WTC11 (cell line): ENCODE data around the gene CGNL1. TPM values are rescaled to one million over a fixed set of nuclear protein-coding genes. Genes with fewer than 3 reads are reported as not detected.

Experiments used
- ATAC-seq: fragments of 200-7000 bp; cut with Tn5 transposase; 2 replicates; pipeline ENCODE4 v1.10.0; 2021; ENCODE audit warnings: mild to moderate bottlenecking, moderate library complexity
- CTCF ChIA-PET: fragments of 300-600 bp; sonication (Branson Sonifier 250); formaldehyde crosslinking; loops from one replicate; lab custom pipeline; 2021; ENCODE audit warnings: antibody characterized with exemption; lab: Charles Lee
- POLR2A ChIA-PET: fragments of 350-600 bp; sonication (Branson Sonifier 250); formaldehyde crosslinking; loops from one replicate; lab custom pipeline; 2021; ENCODE audit warnings: antibody characterized with exemption; lab: Charles Lee
- DNase-seq: peaks from one replicate; pipeline ENCODE4 v3.0.0; 2021; ENCODE audit warnings: low spot score
- H3K27ac Mint-ChIP-seq: 2 replicates; pipeline ENCODE4 v1.8.0; 2021; ENCODE audit warnings: mixed read lengths
- H3K27me3 Mint-ChIP-seq: 2 replicates; pipeline ENCODE4 v1.8.0; 2021; ENCODE audit warnings: low read depth, mild to moderate bottlenecking, moderate library complexity, mixed read lengths
- H3K36me3 Mint-ChIP-seq: 2 replicates; pipeline ENCODE4 v1.8.0; 2021; ENCODE audit warnings: mixed read lengths
- H3K4me1 Mint-ChIP-seq: 2 replicates; pipeline ENCODE4 v1.8.0; 2022; ENCODE audit warnings: mixed read lengths
- H3K4me3 Mint-ChIP-seq: 2 replicates; pipeline ENCODE4 v1.8.0; 2021; ENCODE audit warnings: mild to moderate bottlenecking, moderate library complexity, mixed read lengths
- H3K9me3 Mint-ChIP-seq: 2 replicates; pipeline ENCODE4 v1.8.0; 2021; ENCODE audit warnings: mixed read lengths
- AR ChIP-seq: fragments of 250-450 bp; sonication (Bioruptor Pico); IDR thresholded peaks from 2 replicates; pipeline ENCODE4 v1.9.0; 2021; ENCODE audit warnings: mild to moderate bottlenecking
- ATF2 ChIP-seq: sonication (generic); formaldehyde crosslinking; IDR thresholded peaks from 2 replicates; pipeline ENCODE4 v1.8.1; 2022; ENCODE audit warnings: low read depth, missing genetic modification reagents, borderline replicate concordance
- CDX4 ChIP-seq: fragments of 250-450 bp; sonication (Bioruptor Pico); IDR thresholded peaks from 2 replicates; pipeline ENCODE4 v1.9.0; 2021; ENCODE audit warnings: moderate library complexity, mild to moderate bottlenecking, inconsistent platforms, borderline replicate concordance
- ERG ChIP-seq: fragments of 250-450 bp; sonication (Bioruptor Pico); IDR thresholded peaks from 2 replicates; pipeline ENCODE4 v1.8.0; 2021; ENCODE audit warnings: mild to moderate bottlenecking
- IRF2 ChIP-seq: sonication (generic); formaldehyde crosslinking; IDR thresholded peaks from 2 replicates; pipeline ENCODE4 v1.8.0; 2022; ENCODE audit warnings: low read depth, missing genetic modification reagents, borderline replicate concordance
- TP53 ChIP-seq: sonication (generic); formaldehyde crosslinking; IDR thresholded peaks from 2 replicates; pipeline ENCODE4 v1.8.1; 2023; ENCODE audit warnings: mild to moderate bottlenecking, missing genetic modification reagents
- ZNF138 ChIP-seq: sonication (generic); formaldehyde crosslinking; conservative IDR thresholded peaks from 2 replicates; pipeline ENCODE4 v1.8.1; 2022; ENCODE audit warnings: mild to moderate bottlenecking, moderate library complexity, missing genetic modification reagents
- total RNA-seq: library from RNA; stranded (reverse); gene quantifications from 3 replicates; pipeline ENCODE4 v1.2.3, GENCODE V29; 2021
- TF ChIP-seq, protein P1 (sequence below): fragments of 250-450 bp; sonication (Bioruptor Pico); IDR thresholded peaks from 2 replicates; pipeline ENCODE4 v1.9.0; 2021; ENCODE audit warnings: mild to moderate bottlenecking
- TF ChIP-seq, protein P2 (sequence below): fragments of 250-450 bp; sonication (Bioruptor Pico); IDR thresholded peaks from 2 replicates; pipeline ENCODE4 v1.9.0; 2021; ENCODE audit warnings: mild to moderate bottlenecking, borderline replicate concordance
- TF ChIP-seq, protein P3 (sequence below): fragments of 200-600 bp; IDR thresholded peaks from 2 replicates; pipeline ENCODE4 v1.8.0; 2022; ENCODE audit warnings: antibody characterized with exemption
- TF ChIP-seq, protein P4 (sequence below): sonication (generic); formaldehyde crosslinking; IDR thresholded peaks from 2 replicates; pipeline ENCODE4 v1.8.0; 2023; ENCODE audit warnings: mild to moderate bottlenecking, missing genetic modification reagents
- TF ChIP-seq, protein P5 (sequence below): sonication (generic); formaldehyde crosslinking; IDR thresholded peaks from 2 replicates; pipeline ENCODE4 v1.8.1; 2023; ENCODE audit warnings: mild to moderate bottlenecking, moderate library complexity, missing genetic modification reagents
- TF ChIP-seq, protein P6 (sequence below): sonication (generic); formaldehyde crosslinking; IDR thresholded peaks from 2 replicates; pipeline ENCODE4 v1.8.1; 2023; ENCODE audit warnings: mild to moderate bottlenecking, missing genetic modification reagents

The CGNL1 gene
- total RNA-seq, 1 experiment from 2014 or later = 57.3 TPM

DNA sequence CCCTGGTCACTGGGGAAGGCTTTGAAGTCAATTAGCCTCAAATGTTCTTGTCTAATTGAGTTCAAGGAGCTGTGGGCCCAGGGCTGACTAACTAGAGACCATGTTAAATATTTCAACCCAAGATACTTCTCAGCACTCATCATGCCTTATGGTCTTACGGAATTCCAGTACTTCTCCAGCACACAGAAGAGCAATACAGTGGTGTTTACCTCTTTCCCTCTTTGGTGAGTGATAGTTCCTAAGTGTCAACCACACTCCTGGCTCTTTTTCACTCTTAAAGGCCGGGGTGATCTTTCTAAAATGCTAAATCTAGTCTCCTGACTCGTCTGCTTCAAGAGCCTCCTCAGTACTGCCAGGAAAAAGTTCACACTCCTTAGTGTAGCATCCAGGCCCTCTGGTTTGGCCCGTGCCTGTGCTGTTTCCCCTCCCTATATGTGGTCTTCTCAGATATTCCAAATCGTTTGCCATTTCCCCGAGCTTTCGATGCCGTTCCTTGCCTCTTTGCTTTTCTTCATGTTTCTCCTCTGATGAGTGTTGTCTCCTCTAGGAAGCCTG, 220.1 kb downstream of the CGNL1 start (continued):
- TF ChIP-seq ERG (no peak), ATF2 (CRISPR knock-in tag) (no peak)
- TF ChIP-seq, protein P1, sequence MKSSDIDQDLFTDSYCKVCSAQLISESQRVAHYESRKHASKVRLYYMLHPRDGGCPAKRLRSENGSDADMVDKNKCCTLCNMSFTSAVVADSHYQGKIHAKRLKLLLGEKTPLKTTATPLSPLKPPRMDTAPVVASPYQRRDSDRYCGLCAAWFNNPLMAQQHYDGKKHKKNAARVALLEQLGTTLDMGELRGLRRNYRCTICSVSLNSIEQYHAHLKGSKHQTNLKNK (CRISPR knock-in tag) = no peak
- TF ChIP-seq, protein P2, sequence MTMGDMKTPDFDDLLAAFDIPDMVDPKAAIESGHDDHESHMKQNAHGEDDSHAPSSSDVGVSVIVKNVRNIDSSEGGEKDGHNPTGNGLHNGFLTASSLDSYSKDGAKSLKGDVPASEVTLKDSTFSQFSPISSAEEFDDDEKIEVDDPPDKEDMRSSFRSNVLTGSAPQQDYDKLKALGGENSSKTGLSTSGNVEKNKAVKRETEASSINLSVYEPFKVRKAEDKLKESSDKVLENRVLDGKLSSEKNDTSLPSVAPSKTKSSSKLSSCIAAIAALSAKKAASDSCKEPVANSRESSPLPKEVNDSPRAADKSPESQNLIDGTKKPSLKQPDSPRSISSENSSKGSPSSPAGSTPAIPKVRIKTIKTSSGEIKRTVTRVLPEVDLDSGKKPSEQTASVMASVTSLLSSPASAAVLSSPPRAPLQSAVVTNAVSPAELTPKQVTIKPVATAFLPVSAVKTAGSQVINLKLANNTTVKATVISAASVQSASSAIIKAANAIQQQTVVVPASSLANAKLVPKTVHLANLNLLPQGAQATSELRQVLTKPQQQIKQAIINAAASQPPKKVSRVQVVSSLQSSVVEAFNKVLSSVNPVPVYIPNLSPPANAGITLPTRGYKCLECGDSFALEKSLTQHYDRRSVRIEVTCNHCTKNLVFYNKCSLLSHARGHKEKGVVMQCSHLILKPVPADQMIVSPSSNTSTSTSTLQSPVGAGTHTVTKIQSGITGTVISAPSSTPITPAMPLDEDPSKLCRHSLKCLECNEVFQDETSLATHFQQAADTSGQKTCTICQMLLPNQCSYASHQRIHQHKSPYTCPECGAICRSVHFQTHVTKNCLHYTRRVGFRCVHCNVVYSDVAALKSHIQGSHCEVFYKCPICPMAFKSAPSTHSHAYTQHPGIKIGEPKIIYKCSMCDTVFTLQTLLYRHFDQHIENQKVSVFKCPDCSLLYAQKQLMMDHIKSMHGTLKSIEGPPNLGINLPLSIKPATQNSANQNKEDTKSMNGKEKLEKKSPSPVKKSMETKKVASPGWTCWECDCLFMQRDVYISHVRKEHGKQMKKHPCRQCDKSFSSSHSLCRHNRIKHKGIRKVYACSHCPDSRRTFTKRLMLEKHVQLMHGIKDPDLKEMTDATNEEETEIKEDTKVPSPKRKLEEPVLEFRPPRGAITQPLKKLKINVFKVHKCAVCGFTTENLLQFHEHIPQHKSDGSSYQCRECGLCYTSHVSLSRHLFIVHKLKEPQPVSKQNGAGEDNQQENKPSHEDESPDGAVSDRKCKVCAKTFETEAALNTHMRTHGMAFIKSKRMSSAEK (CRISPR knock-in tag) = no peak

GRCh38 chr15:57596978-57597377, 220.7 kb downstream of the CGNL1 start:
- POLR2A ChIA-PET = no interaction called here
- no peak for ATAC-seq
- Mint-ChIP-seq H3K9me3 (no peaks in the 10 kb centered on the region), H3K4me1 (peaks cover 17% of the 10 kb centered on the region), H3K27ac (no peak overlapping the region), H3K27me3 (peaks cover 18% of the 10 kb centered on the region), H3K36me3 (no peaks in the 10 kb centered on the region), H3K4me3 (no peak overlapping the region)
- CTCF ChIA-PET = no interaction called here
- no peak for DNase-seq
- TF ChIP-seq, protein P3, sequence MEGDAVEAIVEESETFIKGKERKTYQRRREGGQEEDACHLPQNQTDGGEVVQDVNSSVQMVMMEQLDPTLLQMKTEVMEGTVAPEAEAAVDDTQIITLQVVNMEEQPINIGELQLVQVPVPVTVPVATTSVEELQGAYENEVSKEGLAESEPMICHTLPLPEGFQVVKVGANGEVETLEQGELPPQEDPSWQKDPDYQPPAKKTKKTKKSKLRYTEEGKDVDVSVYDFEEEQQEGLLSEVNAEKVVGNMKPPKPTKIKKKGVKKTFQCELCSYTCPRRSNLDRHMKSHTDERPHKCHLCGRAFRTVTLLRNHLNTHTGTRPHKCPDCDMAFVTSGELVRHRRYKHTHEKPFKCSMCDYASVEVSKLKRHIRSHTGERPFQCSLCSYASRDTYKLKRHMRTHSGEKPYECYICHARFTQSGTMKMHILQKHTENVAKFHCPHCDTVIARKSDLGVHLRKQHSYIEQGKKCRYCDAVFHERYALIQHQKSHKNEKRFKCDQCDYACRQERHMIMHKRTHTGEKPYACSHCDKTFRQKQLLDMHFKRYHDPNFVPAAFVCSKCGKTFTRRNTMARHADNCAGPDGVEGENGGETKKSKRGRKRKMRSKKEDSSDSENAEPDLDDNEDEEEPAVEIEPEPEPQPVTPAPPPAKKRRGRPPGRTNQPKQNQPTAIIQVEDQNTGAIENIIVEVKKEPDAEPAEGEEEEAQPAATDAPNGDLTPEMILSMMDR = no peak
- TF ChIP-seq TP53 = no peak
- no peak for TF ChIP-seq ZNF138 (CRISPR knock-in tag)
- no peak for TF ChIP-seq IRF2
- no peak for TF ChIP-seq CDX4 (CRISPR knock-in tag)
- TF ChIP-seq AR (CRISPR knock-in tag) = no peak
- TF ChIP-seq, protein P4, sequence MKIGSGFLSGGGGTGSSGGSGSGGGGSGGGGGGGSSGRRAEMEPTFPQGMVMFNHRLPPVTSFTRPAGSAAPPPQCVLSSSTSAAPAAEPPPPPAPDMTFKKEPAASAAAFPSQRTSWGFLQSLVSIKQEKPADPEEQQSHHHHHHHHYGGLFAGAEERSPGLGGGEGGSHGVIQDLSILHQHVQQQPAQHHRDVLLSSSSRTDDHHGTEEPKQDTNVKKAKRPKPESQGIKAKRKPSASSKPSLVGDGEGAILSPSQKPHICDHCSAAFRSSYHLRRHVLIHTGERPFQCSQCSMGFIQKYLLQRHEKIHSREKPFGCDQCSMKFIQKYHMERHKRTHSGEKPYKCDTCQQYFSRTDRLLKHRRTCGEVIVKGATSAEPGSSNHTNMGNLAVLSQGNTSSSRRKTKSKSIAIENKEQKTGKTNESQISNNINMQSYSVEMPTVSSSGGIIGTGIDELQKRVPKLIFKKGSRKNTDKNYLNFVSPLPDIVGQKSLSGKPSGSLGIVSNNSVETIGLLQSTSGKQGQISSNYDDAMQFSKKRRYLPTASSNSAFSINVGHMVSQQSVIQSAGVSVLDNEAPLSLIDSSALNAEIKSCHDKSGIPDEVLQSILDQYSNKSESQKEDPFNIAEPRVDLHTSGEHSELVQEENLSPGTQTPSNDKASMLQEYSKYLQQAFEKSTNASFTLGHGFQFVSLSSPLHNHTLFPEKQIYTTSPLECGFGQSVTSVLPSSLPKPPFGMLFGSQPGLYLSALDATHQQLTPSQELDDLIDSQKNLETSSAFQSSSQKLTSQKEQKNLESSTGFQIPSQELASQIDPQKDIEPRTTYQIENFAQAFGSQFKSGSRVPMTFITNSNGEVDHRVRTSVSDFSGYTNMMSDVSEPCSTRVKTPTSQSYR (CRISPR knock-in tag) = no peak
- TF ChIP-seq, protein P5, sequence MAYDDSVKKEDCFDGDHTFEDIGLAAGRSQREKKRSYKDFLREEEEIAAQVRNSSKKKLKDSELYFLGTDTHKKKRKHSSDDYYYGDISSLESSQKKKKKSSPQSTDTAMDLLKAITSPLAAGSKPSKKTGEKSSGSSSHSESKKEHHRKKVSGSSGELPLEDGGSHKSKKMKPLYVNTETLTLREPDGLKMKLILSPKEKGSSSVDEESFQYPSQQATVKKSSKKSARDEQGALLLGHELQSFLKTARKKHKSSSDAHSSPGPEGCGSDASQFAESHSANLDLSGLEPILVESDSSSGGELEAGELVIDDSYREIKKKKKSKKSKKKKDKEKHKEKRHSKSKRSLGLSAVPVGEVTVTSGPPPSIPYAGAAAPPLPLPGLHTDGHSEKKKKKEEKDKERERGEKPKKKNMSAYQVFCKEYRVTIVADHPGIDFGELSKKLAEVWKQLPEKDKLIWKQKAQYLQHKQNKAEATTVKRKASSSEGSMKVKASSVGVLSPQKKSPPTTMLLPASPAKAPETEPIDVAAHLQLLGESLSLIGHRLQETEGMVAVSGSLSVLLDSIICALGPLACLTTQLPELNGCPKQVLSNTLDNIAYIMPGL (CRISPR knock-in tag) = no peak
- TF ChIP-seq, protein P6, sequence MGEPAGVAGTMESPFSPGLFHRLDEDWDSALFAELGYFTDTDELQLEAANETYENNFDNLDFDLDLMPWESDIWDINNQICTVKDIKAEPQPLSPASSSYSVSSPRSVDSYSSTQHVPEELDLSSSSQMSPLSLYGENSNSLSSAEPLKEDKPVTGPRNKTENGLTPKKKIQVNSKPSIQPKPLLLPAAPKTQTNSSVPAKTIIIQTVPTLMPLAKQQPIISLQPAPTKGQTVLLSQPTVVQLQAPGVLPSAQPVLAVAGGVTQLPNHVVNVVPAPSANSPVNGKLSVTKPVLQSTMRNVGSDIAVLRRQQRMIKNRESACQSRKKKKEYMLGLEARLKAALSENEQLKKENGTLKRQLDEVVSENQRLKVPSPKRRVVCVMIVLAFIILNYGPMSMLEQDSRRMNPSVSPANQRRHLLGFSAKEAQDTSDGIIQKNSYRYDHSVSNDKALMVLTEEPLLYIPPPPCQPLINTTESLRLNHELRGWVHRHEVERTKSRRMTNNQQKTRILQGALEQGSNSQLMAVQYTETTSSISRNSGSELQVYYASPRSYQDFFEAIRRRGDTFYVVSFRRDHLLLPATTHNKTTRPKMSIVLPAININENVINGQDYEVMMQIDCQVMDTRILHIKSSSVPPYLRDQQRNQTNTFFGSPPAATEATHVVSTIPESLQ (CRISPR knock-in tag) = no peak
